ENCODE measurements around the gene SPTBN5. TPM values are rescaled to one million over a fixed set of nuclear protein-coding genes. Genes with fewer than 3 reads are reported as not detected.

The SPTBN5 gene
- total RNA-seq, 1 donor from 2014 or later, result 4.2 TPM

DNA sequence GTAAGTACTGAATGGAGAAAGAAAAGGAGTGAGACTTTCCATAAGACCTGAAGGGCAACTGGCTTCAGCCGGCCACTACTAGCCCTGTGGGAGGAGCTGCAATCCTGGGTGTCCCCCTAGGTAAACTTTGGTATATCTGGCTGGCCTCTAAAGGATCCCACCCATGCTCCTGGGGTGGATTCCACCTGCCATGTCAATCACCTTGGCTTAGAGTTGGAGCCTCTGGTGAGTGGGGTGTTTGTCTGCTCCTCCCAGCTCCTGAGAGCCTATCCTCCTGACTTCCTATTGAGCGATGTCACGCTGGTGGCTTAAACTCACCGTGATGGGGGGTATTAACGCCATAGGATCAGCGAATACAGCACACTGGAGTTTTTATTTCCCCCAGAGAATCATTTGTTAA is 2.6 kb downstream of the SPTBN5 start:
- H3K27me3 Mint-ChIP-seq, result no peaks in the 10 kb centered on the region
- peaks cover 5% of the 10 kb centered on the region for H3K4me1 Mint-ChIP-seq (ENCODE audit: unreplicated experiment)
- H3K4me3 Mint-ChIP-seq, result no peak overlapping the region
- no peak for TF ChIP-seq CTCF (conservative IDR thresholded peaks at IDR 0.05)
- H3K27ac Mint-ChIP-seq, result no peak overlapping the region
- DNase-seq (ENCODE audit: extremely low spot score, unreplicated experiment), result no peak
- H3K9me3 Mint-ChIP-seq, result no peaks in the 10 kb centered on the region
- no peaks in the 10 kb centered on the region for H3K36me3 Mint-ChIP-seq

- TF ChIP-seq CTCF (conservative IDR thresholded peaks at IDR 0.05), result no peak
- DNase-seq (ENCODE audit: extremely low spot score, unreplicated experiment), result no peak
- no peaks in the 10 kb centered on the region for H3K27me3 Mint-ChIP-seq
- H3K4me3 Mint-ChIP-seq, result no peak overlapping the region
- no peak overlapping the region for H3K27ac Mint-ChIP-seq
- peaks cover 1% of the 10 kb centered on the region for H3K4me1 Mint-ChIP-seq (ENCODE audit: unreplicated experiment)
- H3K9me3 Mint-ChIP-seq, result no peaks in the 10 kb centered on the region
- H3K36me3 Mint-ChIP-seq, result no peaks in the 10 kb centered on the region
Observed at GRCh38 chr15:41890050-41890690, 3.7 kb downstream of the SPTBN5 start.

GRCh38 chr15:41888662-41889253 is 5.1 kb downstream of the SPTBN5 start:
- Mint-ChIP-seq H3K4me1 (ENCODE audit: unreplicated experiment) (no peaks in the 10 kb centered on the region), H3K36me3 (no peaks in the 10 kb centered on the region), H3K9me3 (no peaks in the 10 kb centered on the region), H3K27me3 (peaks cover 6% of the 10 kb centered on the region), H3K4me3 (no peak overlapping the region), H3K27ac (no peak overlapping the region)
- no peak for DNase-seq (ENCODE audit: extremely low spot score, unreplicated experiment)
- TF ChIP-seq CTCF (conservative IDR thresholded peaks at IDR 0.05), result no peak

- Mint-ChIP-seq H3K27me3 (peaks cover 9% of the 10 kb centered on the region), H3K4me3 (no peak overlapping the region), H3K9me3 (no peaks in the 10 kb centered on the region), H3K27ac (no peak overlapping the region), H3K36me3 (no peaks in the 10 kb centered on the region), H3K4me1 (ENCODE audit: unreplicated experiment) (no peaks in the 10 kb centered on the region)
- TF ChIP-seq CTCF (conservative IDR thresholded peaks at IDR 0.05), result no peak
- no peak for DNase-seq (ENCODE audit: extremely low spot score, unreplicated experiment)
Observed at GRCh38 chr15:41887893-41888292, 6.0 kb downstream of the SPTBN5 start.

DNA sequence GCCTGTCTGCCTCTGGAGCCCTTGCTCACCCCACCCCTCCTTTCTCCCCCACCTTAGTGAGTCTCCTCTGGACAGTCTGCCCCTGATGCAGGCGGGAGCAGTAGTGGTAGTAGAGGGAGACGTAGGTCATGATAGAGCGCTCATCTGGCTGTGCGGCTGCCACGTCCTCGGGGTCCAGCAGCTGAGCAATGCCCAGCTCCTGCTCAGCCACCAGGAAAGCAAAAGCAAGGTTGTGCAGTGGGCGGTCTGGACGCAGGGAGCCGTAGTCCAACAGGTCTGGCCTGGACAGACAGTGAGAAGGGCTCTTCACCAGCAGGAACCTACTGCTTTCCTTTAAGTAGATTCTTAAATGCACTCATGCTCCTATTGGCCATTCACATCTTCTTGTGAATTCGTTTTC is 6.7 kb downstream of the SPTBN5 start:
- H3K4me1 Mint-ChIP-seq (ENCODE audit: unreplicated experiment), result peaks cover 4% of the 10 kb centered on the region
- H3K27me3 Mint-ChIP-seq, result peaks cover 14% of the 10 kb centered on the region
- DNase-seq (ENCODE audit: extremely low spot score, unreplicated experiment), result no peak
- TF ChIP-seq CTCF (conservative IDR thresholded peaks at IDR 0.05), result no peak
- no peaks in the 10 kb centered on the region for H3K9me3 Mint-ChIP-seq
- H3K27ac Mint-ChIP-seq, result no peak overlapping the region
- no peaks in the 10 kb centered on the region for H3K36me3 Mint-ChIP-seq
- H3K4me3 Mint-ChIP-seq, result no peak overlapping the region
